PC-9 (cell line): ENCODE results near the gene P3H4. TPM values are rescaled to one million over a fixed set of nuclear protein-coding genes. Genes with fewer than 3 reads are reported as not detected.

Experiments used
- BruUV-seq: library from RNA; stranded (reverse); fragments of 400-500 nt; replicated peaks from 2 replicates; lab custom pipeline; 2021; lab: Mats Ljungman, UMichigan
- CTCF ChIA-PET: fragments of 300-600 bp; sonication (Branson Sonifier 250); formaldehyde crosslinking; loops from one replicate; lab custom pipeline; 2022; ENCODE audit warnings: antibody characterized with exemption; lab: Charles Lee
- POLR2A ChIA-PET: fragments of 300-600 bp; sonication (Branson Sonifier 250); formaldehyde crosslinking; loops from one replicate; lab custom pipeline; 2022; ENCODE audit warnings: antibody characterized with exemption; ENCODE audit not compliant: unreplicated experiment; lab: Charles Lee
- DNase-seq, 2 experiments: peaks; one replicate each; pipeline versions ENCODE4 v3.0.0 to v3.0.0-alpha.2; 2015 to 2022; ENCODE audit warnings: mixed read lengths in 1 of 2
- H2AFZ ChIP-seq: fragments of 200-600 bp; sonication (generic); 2 replicates; pipeline ENCODE4 v1.8.1; 2017; ENCODE audit warnings: antibody characterized with exemption
- H3F3A ChIP-seq: fragments of 200-600 bp; sonication (generic); 2 replicates; pipeline ENCODE4 v1.8.1; 2017; ENCODE audit warnings: antibody characterized with exemption, mild to moderate bottlenecking, low read depth; ENCODE audit not compliant: insufficient read depth
- H3K27ac ChIP-seq: fragments of 200-600 bp; sonication (generic); 2 replicates; pipeline ENCODE4 v1.6.1; 2016; ENCODE audit warnings: mixed run types
- H3K27me3 ChIP-seq: fragments of 200-600 bp; sonication (generic); 2 replicates; pipeline ENCODE4 v1.6.1; 2016; ENCODE audit warnings: low read depth, mixed run types; ENCODE audit not compliant: insufficient read depth
- H3K36me3 ChIP-seq: fragments of 200-600 bp; sonication (generic); 2 replicates; pipeline ENCODE4 v1.6.1; 2016; ENCODE audit warnings: low read depth, mixed run types
- H3K4me1 ChIP-seq: fragments of 200-600 bp; sonication (generic); replicated peaks from 2 replicates; pipeline ENCODE4 v1.6.1; 2016; ENCODE audit warnings: mixed run types; ENCODE audit not compliant: insufficient read depth
- H3K4me2 ChIP-seq: fragments of 200-600 bp; sonication (generic); 2 replicates; pipeline ENCODE4 v1.6.1; 2017; ENCODE audit warnings: mixed run types
- H3K4me3 ChIP-seq: fragments of 200-600 bp; sonication (generic); 2 replicates; pipeline ENCODE4 v1.6.1; 2016; ENCODE audit warnings: mixed run types
- H3K79me2 ChIP-seq: fragments of 200-600 bp; sonication (generic); 2 replicates; pipeline ENCODE4 v1.6.1; 2017; ENCODE audit warnings: low read depth, mixed run types
- H3K9me2 ChIP-seq: fragments of 200-600 bp; sonication (generic); 2 replicates; pipeline ENCODE4 v1.8.1; 2017; ENCODE audit warnings: mild to moderate bottlenecking; ENCODE audit not compliant: insufficient read depth
- H3K9me3 ChIP-seq: fragments of 200-600 bp; sonication (generic); 2 replicates; pipeline ENCODE4 v1.8.1; 2016; ENCODE audit warnings: low read depth; ENCODE audit not compliant: insufficient read depth
- H4K20me1 ChIP-seq: fragments of 200-600 bp; sonication (generic); 2 replicates; pipeline ENCODE4 v1.8.1; 2017; ENCODE audit not compliant: insufficient read depth
- CTCF ChIP-seq: fragments of 200-600 bp; sonication (generic); conservative IDR thresholded peaks from 2 replicates; pipeline ENCODE4 v1.6.1; 2017; ENCODE audit warnings: mixed run types, antibody characterized with exemption, mild to moderate bottlenecking, moderate library complexity
- EZH2 ChIP-seq: fragments of 200-600 bp; sonication (generic); IDR thresholded peaks from 2 replicates; pipeline ENCODE4 v1.8.0; 2017; ENCODE audit warnings: antibody characterized with exemption, low read depth
- intact Hi-C: fragments of 100-400 bp; cut with micrococcal nuclease; formaldehyde crosslinking; loops from one replicate; pipeline ENCODE4 v1.10.0; 2022; ENCODE audit not compliant: unreplicated experiment
- total RNA-seq: library from RNA; stranded (reverse); gene quantifications from 2 replicates; pipeline ENCODE4 v1.2.3, GENCODE V29; 2021

The P3H4 gene
- total RNA-seq, 1 experiment from 2014 or later = 26.8 TPM

- BruUV-seq = no TSS peak
- no peak for TF ChIP-seq EZH2
- no peak for TF ChIP-seq CTCF
- Histone ChIP-seq H3K27ac (no peak overlapping the region), H2AFZ (no peak overlapping the region), H3K36me3 (peaks cover 24% of the 10 kb centered on the region), H3K4me2 (no peak overlapping the region), H3F3A (peaks cover 13% of the 10 kb centered on the region; the same call in 1 of the 2 replicates), H3K9me3 (no peaks in the 10 kb centered on the region), H3K9me2 (no peaks in the 10 kb centered on the region), H3K4me3 (no peak overlapping the region), H3K4me1 (no peaks in the 10 kb centered on the region), H4K20me1 (peaks cover 3% of the 10 kb centered on the region; the same call in 1 of the 2 replicates), H3K27me3 (no peaks in the 10 kb centered on the region), H3K79me2 (no peaks in the 10 kb centered on the region)
- ChIA-PET CTCF (interaction anchor here (0.6 to 0.7 kb wide), 2 partner anchors 19 to 365 kb away, joined by 3 to 5 read pairs; no protein-coding TSS in a partner anchor), POLR2A (no interaction called here)
- intact Hi-C loops = no loop called here
- no peak for DNase-seq
Measured at GRCh38 chr17:41758601-41759000, 53.1 kb downstream of the P3H4 start.

DNA sequence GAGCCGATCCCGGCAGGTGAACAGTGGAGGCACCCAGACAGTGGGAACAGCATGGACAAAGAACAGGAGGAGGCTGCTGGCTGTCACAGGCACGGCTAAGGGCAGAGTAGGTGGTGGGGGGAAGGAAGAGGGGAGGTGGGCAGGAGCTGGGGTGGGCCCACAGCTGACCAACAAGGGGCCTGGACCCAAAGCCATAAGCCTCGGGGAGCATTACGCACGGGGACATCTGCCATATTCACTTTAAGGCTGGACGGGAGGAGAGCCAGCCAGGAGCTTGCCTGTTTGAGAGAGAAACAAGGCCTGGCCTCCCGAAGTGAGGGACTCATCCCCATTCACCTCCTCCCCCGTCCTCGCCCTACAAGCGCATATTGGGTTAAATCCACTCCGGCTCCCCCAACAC is 57.7 kb downstream of the P3H4 start:
- Histone ChIP-seq H3K4me1 (no peaks in the 10 kb centered on the region), H3K4me3 (no peak overlapping the region), H3K9me2 (no peaks in the 10 kb centered on the region), H3F3A (peaks cover 36% of the 10 kb centered on the region), H3K27ac (no peak overlapping the region), H2AFZ (no peak overlapping the region), H4K20me1 (peaks cover 3% of the 10 kb centered on the region; the same call in 1 of the 2 replicates), H3K4me2 (no peak overlapping the region), H3K9me3 (no peaks in the 10 kb centered on the region), H3K79me2 (no peaks in the 10 kb centered on the region), H3K36me3 (peaks cover 14% of the 10 kb centered on the region; the same call in 1 of the 2 replicates), H3K27me3 (no peaks in the 10 kb centered on the region)
- DNase-seq = no peak
- TF ChIP-seq CTCF (no peak), EZH2 (no peak)
- CTCF ChIA-PET = no interaction called here
- intact Hi-C loops = no loop called here
- POLR2A ChIA-PET = no interaction called here
- BruUV-seq = no TSS peak

Other genes starting within 250 kb of the P3H4 start
- gene KRT9, start 239.9 kb downstream of the P3H4 start, total RNA-seq = 0.55 and 0.73 TPM in 2 replicates
- gene KRT14, start 225.1 kb downstream of the P3H4 start, total RNA-seq = 2.2 and 2.5 TPM in 2 replicates
- 41.7 and 53.5 TPM in 2 replicates for gene KRT16, start 199.2 kb downstream of the P3H4 start, total RNA-seq
- 29.0 and 80.8 TPM in 2 replicates for gene KRT17, start 187.4 kb downstream of the P3H4 start, total RNA-seq
- 775 and 874 TPM in 2 replicates for gene EIF1, start 123.1 kb downstream of the P3H4 start, total RNA-seq
- gene GAST, start 99.6 kb downstream of the P3H4 start, total RNA-seq = 0.87 TPM in 1 of 2 replicates, not detected in the other
- 1.1 and 2.2 TPM in 2 replicates for gene HAP1, start 77.3 kb downstream of the P3H4 start, total RNA-seq
- 259 TPM in 2 replicates for gene JUP, start 25.2 kb downstream of the P3H4 start, total RNA-seq
- 143 and 164 TPM in 2 replicates for gene FKBP10, start 1.1 kb upstream of the P3H4 start, total RNA-seq
- gene NT5C3B, start 24.3 kb upstream of the P3H4 start, total RNA-seq = 48.8 and 51.1 TPM in 2 replicates
- gene KLHL10, start 25.9 kb upstream of the P3H4 start, total RNA-seq = not detected in 2 replicates
- 13.3 and 14.5 TPM in 2 replicates for gene KLHL11, start 53.5 kb upstream of the P3H4 start, total RNA-seq
- gene ACLY, start 107.0 kb upstream of the P3H4 start, total RNA-seq = 106 and 184 TPM in 2 replicates
- 3.0 and 4.0 TPM in 2 replicates for gene ODAD4, start 118.7 kb upstream of the P3H4 start, total RNA-seq
- gene CNP, start 154.8 kb upstream of the P3H4 start, total RNA-seq = 60.6 and 64.7 TPM in 2 replicates
- gene DNAJC7, start 205.5 kb upstream of the P3H4 start, total RNA-seq = 75.5 and 96.1 TPM in 2 replicates
- gene NKIRAS2, start 208.1 kb upstream of the P3H4 start, total RNA-seq = 38.3 and 39.7 TPM in 2 replicates
- gene C17orf113, start 238.7 kb upstream of the P3H4 start, total RNA-seq = 3.4 and 3.7 TPM in 2 replicates